Epithelial cell of esophagus (primary cell): ENCODE data around the gene CDH12.

Source experiments
- DNase-seq: peaks from one replicate; pipeline ENCODE4 v3.0.0; 2010; ENCODE audit warnings: low read depth
- H3K4me3 ChIP-seq: 2 replicates; pipeline ENCODE4 v1.5.1; 2011; ENCODE audit warnings: mild to moderate bottlenecking, low read length, control low read depth
- CTCF ChIP-seq: IDR thresholded peaks from 2 replicates; pipeline ENCODE4 v1.5.1; 2011; ENCODE audit warnings: low read depth, mild to moderate bottlenecking, low read length, control low read depth, inconsistent platforms; ENCODE audit not compliant: insufficient read depth; ENCODE audit errors: missing control alignments

Gene CDH12

GRCh38 chr5:21817668-21818369 lies 1035.3 kb downstream of the CDH12 start:
- no peak for DNase-seq

GRCh38 chr5:21810737-21811316 lies 1042.3 kb downstream of the CDH12 start:
- no peak overlapping the region for H3K4me3 ChIP-seq
- DNase-seq, result peak; percentile 39
- TF ChIP-seq CTCF, result peak; percentile 42

More at GRCh38 chr5:21817668-21818369, 1035.3 kb downstream of the CDH12 start:
- TF ChIP-seq CTCF, result no peak
- H3K4me3 ChIP-seq, result no peak overlapping the region

GRCh38 chr5:21809611-21810010 lies 1043.5 kb downstream of the CDH12 start:
- H3K4me3 ChIP-seq, result no peak overlapping the region
- no peak for TF ChIP-seq CTCF
- no peak for DNase-seq

GRCh38 chr5:21807953-21808352 lies 1045.2 kb downstream of the CDH12 start:
- no peak overlapping the region for H3K4me3 ChIP-seq
- TF ChIP-seq CTCF, result no peak
- peak; percentile 84 for DNase-seq

GRCh38 chr5:21806943-21807342 lies 1046.2 kb downstream of the CDH12 start:
- peak; percentile 63 for DNase-seq
- TF ChIP-seq CTCF, result no peak

GRCh38 chr5:21806271-21806670 lies 1046.9 kb downstream of the CDH12 start:
- TF ChIP-seq CTCF, result no peak
- DNase-seq, result no peak
- no peak overlapping the region for H3K4me3 ChIP-seq

More at GRCh38 chr5:21806943-21807342, 1046.2 kb downstream of the CDH12 start:
- no peak overlapping the region for H3K4me3 ChIP-seq
